B cell (primary cell): ENCODE results near the gene CD274. TPM values are rescaled to one million over a fixed set of nuclear protein-coding genes. Genes with fewer than 3 reads are reported as not detected.

ENCODE experiments used
- ATAC-seq: fragments of 200-7000 bp; cut with Tn5 transposase; one replicate; pipeline ENCODE4 v1.10.0; 2021; ENCODE audit warnings: low read depth, mild to moderate bottlenecking, moderate number of reproducible peaks, moderate library complexity
- CTCF ChIA-PET: fragments of 350-600 bp; sonication (Branson Sonifier 250); formaldehyde crosslinking; loops from one replicate; lab custom pipeline; 2021; ENCODE audit warnings: antibody characterized with exemption, inconsistent platforms; lab: Charles Lee
- POLR2A ChIA-PET: fragments of 350-600 bp; sonication (Branson Sonifier 250); formaldehyde crosslinking; loops from one replicate; lab custom pipeline; 2021; ENCODE audit warnings: antibody characterized with exemption; lab: Charles Lee
- DNase-seq: peaks from one replicate; pipeline ENCODE4 v3.0.0; 2013
- H2AFZ ChIP-seq: 2 replicates; pipeline ENCODE4 v1.6.1; 2012; ENCODE audit warnings: mild to moderate bottlenecking, low read depth, low read length; ENCODE audit not compliant: insufficient read depth, poor library complexity, severe bottlenecking
- H3K27ac ChIP-seq, 2 donors: 1 replicate in 1 of 2; 2 replicates in 1 of 2; pipeline ENCODE4 v1.5.1; 2012 to 2013; ENCODE audit warnings: low read length in 2 of 2, mild to moderate bottlenecking in 2 of 2, moderate library complexity in 1 of 2
- H3K27me3 ChIP-seq, 4 experiments: fragments of 200-600 bp in 1 of 4; sonication (generic) in 1 of 4; replicated peaks in 1 of 4; 1 replicate in 2 of 4; 2 replicates in 2 of 4; pipeline versions ENCODE4 v1.6.1 to v1.7.0; 2013 to 2016; ENCODE audit warnings: low read length in 3 of 4, mild to moderate bottlenecking in 2 of 4, mixed read lengths in 1 of 4, moderate library complexity in 1 of 4; ENCODE audit not compliant: insufficient read depth in 4 of 4, control insufficient read depth in 3 of 4; ENCODE audit errors: control extremely low read depth in 1 of 4
- H3K36me3 ChIP-seq, 2 experiments: replicated peaks in 1 of 2; 1 replicate in 1 of 2; 2 replicates in 1 of 2; pipeline versions ENCODE4 v1.6.1 to v1.7.1; 2013; ENCODE audit warnings: low read length in 1 of 2; ENCODE audit not compliant: insufficient read depth in 2 of 2, control insufficient read depth in 1 of 2; ENCODE audit errors: control extremely low read depth in 1 of 2, extremely low read depth in 1 of 2
- H3K4me1 ChIP-seq, 2 donors: fragments of 200-600 bp in 1 of 2; sonication (generic) in 1 of 2; 1 replicate in 1 of 2; 2 replicates in 1 of 2; pipeline versions ENCODE4 v1.5.1 to v1.6.1; 2013 to 2017; ENCODE audit warnings: low read length in 2 of 2; ENCODE audit not compliant: control insufficient read depth in 2 of 2, insufficient read depth in 2 of 2
- H3K4me2 ChIP-seq: replicated peaks from 2 replicates; pipeline ENCODE3; 2012; ENCODE audit warnings: mild to moderate bottlenecking, low read depth, low read length; ENCODE audit not compliant: poor library complexity, severe bottlenecking
- H3K4me3 ChIP-seq, 5 experiments: fragments of 200-600 bp in 1 of 5; sonication (generic) in 1 of 5; 1 replicate in 3 of 5; 2 replicates in 2 of 5; pipeline versions ENCODE4 v1.5.1 to v1.7.0; 2011 to 2016; ENCODE audit warnings: low read length in 4 of 5, mild to moderate bottlenecking in 4 of 5, low read depth in 2 of 5, control low read depth in 1 of 5, moderate library complexity in 1 of 5; ENCODE audit not compliant: insufficient read depth in 1 of 5; ENCODE audit errors: control extremely low read depth in 1 of 5, extremely low read depth in 1 of 5
- H3K79me2 ChIP-seq: fragments of 200-600 bp; sonication (generic); one replicate; pipeline ENCODE4 v1.6.0; 2016; ENCODE audit warnings: low read length; ENCODE audit not compliant: control insufficient read depth, insufficient read depth
- H3K9ac ChIP-seq: fragments of 200-600 bp; sonication (generic); 2 replicates; pipeline ENCODE4 v1.6.1; 2017; ENCODE audit warnings: mild to moderate bottlenecking, low read length, moderate library complexity
- H3K9me3 ChIP-seq, 3 donors: one replicate each; pipeline versions ENCODE4 v1.6.1 to v1.7.1; 2013; ENCODE audit warnings: low read length in 2 of 3; ENCODE audit not compliant: control insufficient read depth in 2 of 3, insufficient read depth in 1 of 3; ENCODE audit errors: control extremely low read depth in 1 of 3
- H4K20me1 ChIP-seq: 2 replicates; pipeline ENCODE4 v1.6.0; 2012; ENCODE audit warnings: mild to moderate bottlenecking, low read length; ENCODE audit not compliant: insufficient read depth, control insufficient read depth, poor library complexity, severe bottlenecking
- H3K27ac Mint-ChIP-seq: one replicate; pipeline ENCODE4 v1.8.0; 2021; ENCODE audit warnings: mixed read lengths
- H3K27me3 Mint-ChIP-seq: one replicate; pipeline ENCODE4 v1.8.0; 2021; ENCODE audit warnings: mixed read lengths
- H3K4me1 Mint-ChIP-seq: one replicate; pipeline ENCODE4 v1.8.0; 2021; ENCODE audit warnings: mixed read lengths
- H3K4me3 Mint-ChIP-seq: one replicate; pipeline ENCODE4 v1.8.0; 2021; ENCODE audit warnings: mixed read lengths
- H3K9me3 Mint-ChIP-seq: one replicate; pipeline ENCODE4 v1.8.0; 2022; ENCODE audit warnings: mixed read lengths; ENCODE audit not compliant: insufficient read depth
- CTCF ChIP-seq: fragments of 200-600 bp; IDR thresholded peaks from one replicate; pipeline ENCODE4 v1.8.0; 2022; ENCODE audit warnings: antibody characterized with exemption, mild to moderate bottlenecking
- EZH2 ChIP-seq: IDR thresholded peaks from 2 replicates; pipeline ENCODE4 v1.6.1; 2012; ENCODE audit warnings: borderline replicate concordance, low read depth, mild to moderate bottlenecking, moderate library complexity, low read length; ENCODE audit not compliant: insufficient read depth, poor library complexity, severe bottlenecking
- whole genome bisulfite sequencing: methylation state at CpG from one replicate; pipeline ENCODE4 v1.1.5; 2013; ENCODE audit warnings: missing lambda C conversion rate; ENCODE audit not compliant: insufficient coverage; 5-methylcytosine and 5-hydroxymethylcytosine counted together
- intact Hi-C: fragments of 100-400 bp; cut with micrococcal nuclease; formaldehyde crosslinking; loops from one replicate; pipeline ENCODE4 v1.10.0; 2022
- polyA plus RNA-seq: library from polyadenylated mRNA; depleted of rRNA; stranded (reverse); fragments of >200 nt; gene quantifications from 2 replicates; pipeline ENCODE4 v1.2.3, GENCODE V29; 2012
- total RNA-seq, 2 donors: library from RNA; stranded (reverse); fragments of 120-200 nt in 1 of 2; gene quantifications; 1 replicate in 1 of 2; 2 replicates in 1 of 2; pipeline versions ENCODE4 v1.2.3 to v1.2.4, GENCODE V29; 2013 to 2022

Gene CD274
- total and polyA plus RNA-seq, 2 donors (not counting 1 experiment from before 2014, with no cell fraction given): 1.4 to 7.0 TPM

DNA sequence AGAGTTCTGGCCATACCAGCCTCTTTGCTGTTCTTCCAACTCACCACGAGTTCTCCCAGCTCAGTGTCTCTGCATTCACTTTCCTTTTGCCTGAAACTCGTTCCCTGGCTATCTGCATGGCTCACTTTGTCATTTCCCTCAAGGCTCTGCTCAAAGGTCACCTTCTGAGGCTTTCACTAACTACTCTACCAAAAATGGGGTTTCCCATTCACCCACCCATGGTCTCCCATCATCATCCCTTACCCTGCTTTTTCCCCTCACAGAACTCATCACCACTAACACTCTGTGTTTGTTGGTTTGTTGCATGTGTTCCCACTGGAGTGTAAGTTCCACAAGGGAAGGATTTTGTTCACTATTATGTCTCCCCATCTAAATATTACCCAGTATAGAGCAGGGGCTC lies 29.2 kb upstream of the CD274 start:
- Histone ChIP-seq H2AFZ (no peak overlapping the region), H3K9me3 (no peaks in the 10 kb centered on the region), H3K36me3 (peaks cover 0 to 3% of the 10 kb centered on the region in 2 experiments), H3K27ac (no peak overlapping the region), H3K9ac (no peak overlapping the region), H3K4me3 (no peak overlapping the region), H3K4me2 (no peak overlapping the region), H4K20me1 (no peaks in the 10 kb centered on the region), H3K79me2 (peaks cover 3% of the 10 kb centered on the region), H3K27me3 (no peaks in the 10 kb centered on the region), H3K4me1 (no peaks in the 10 kb centered on the region)
- DNase-seq: no peak
- ChIA-PET POLR2A (no interaction called here), CTCF (interaction anchor here (1.7 kb wide), 1 partner anchor 235 kb away, joined by 7 read pairs; no protein-coding TSS in a partner anchor)
- Mint-ChIP-seq H3K27me3 (no peaks in the 10 kb centered on the region), H3K9me3 (no peaks in the 10 kb centered on the region), H3K27ac (no peak overlapping the region), H3K4me1 (peaks cover 4% of the 10 kb centered on the region), H3K4me3 (no peak overlapping the region)
- intact Hi-C loops: no loop called here
- no peak for ATAC-seq
- TF ChIP-seq EZH2: no peak
- TF ChIP-seq CTCF: no peak
- WGBS: 88% methylated on average over 2 of the region's 2 CpGs

DNA sequence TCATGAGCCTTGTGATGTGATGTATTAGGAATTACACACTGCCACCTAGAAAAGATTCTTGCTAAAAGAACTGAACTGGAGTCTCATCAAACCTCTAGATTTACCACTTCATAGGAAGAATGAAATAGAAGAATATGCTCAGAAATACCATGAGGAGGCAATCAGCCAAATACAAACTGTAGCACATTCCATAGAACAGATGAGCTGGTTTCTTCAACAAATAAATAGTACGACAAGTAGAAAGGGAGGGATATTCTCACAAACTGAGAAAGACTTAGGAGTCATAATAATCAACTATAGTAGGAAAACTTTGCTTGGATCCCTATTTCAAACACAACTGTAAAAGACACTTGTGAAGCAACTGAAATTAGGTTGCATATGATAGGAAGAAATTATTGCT lies 28.1 kb upstream of the CD274 start:
- H3K27me3 ChIP-seq: no peaks in the 10 kb centered on the region
- peaks cover 1% of the 10 kb centered on the region for H3K4me1 Mint-ChIP-seq
- H3K4me3 Mint-ChIP-seq: no peak overlapping the region
- no peak overlapping the region for H3K27ac Mint-ChIP-seq
- TF ChIP-seq CTCF (no peak), EZH2 (no peak)
- WGBS: no CpG with 5 or more reads among the region's 1 CpG
- H3K9me3 Mint-ChIP-seq: no peaks in the 10 kb centered on the region
- H3K4me3 ChIP-seq: no peak overlapping the region
- H3K27ac ChIP-seq: no peak overlapping the region
- peaks cover 3% of the 10 kb centered on the region for H3K79me2 ChIP-seq
- H3K4me1 ChIP-seq: no peaks in the 10 kb centered on the region
- H3K4me2 ChIP-seq: no peak overlapping the region
- H3K9me3 ChIP-seq: no peaks in the 10 kb centered on the region
- peaks cover 1 to 3% of the 10 kb centered on the region in 2 experiments for H3K36me3 ChIP-seq
- H4K20me1 ChIP-seq: no peaks in the 10 kb centered on the region
- CTCF ChIA-PET: interaction anchor here (1.0 to 1.7 kb wide), 3 partner anchors 20 to 660 kb away, joined by 3 to 7 read pairs (median 5); no protein-coding TSS in a partner anchor
- intact Hi-C loops: no loop called here
- no peak for ATAC-seq
- H3K9ac ChIP-seq: no peak overlapping the region
- POLR2A ChIA-PET: no interaction called here
- H3K27me3 Mint-ChIP-seq: no peaks in the 10 kb centered on the region
- H2AFZ ChIP-seq: no peak overlapping the region
- DNase-seq: no peak
